Activated B cell treated with CpG ODN at 0.5 μM for 24 hours (primary cell): Measurements from ENCODE around the gene SARM1. TPM values are rescaled to one million over a fixed set of nuclear protein-coding genes. Genes with fewer than 3 reads are reported as not detected.

ENCODE experiments used
- ATAC-seq: fragments of 200-7000 bp; cut with Tn5 transposase; one replicate; pipeline ENCODE4 v1.10.0; 2021; ENCODE audit warnings: low read depth, mild to moderate bottlenecking, moderate library complexity
- CTCF ChIA-PET: fragments of 350-600 bp; sonication (Branson Sonifier 250); formaldehyde crosslinking; loops from one replicate; lab custom pipeline; 2021; ENCODE audit warnings: antibody characterized with exemption; lab: Charles Lee
- POLR2A ChIA-PET: fragments of 350-600 bp; sonication (Branson Sonifier 250); formaldehyde crosslinking; loops from one replicate; lab custom pipeline; 2021; ENCODE audit warnings: antibody characterized with exemption; lab: Charles Lee
- DNase-seq: peaks from one replicate; pipeline ENCODE4 v3.0.0; 2022
- H3K27ac Mint-ChIP-seq: one replicate; pipeline ENCODE4 v1.8.0; 2020; ENCODE audit warnings: mixed read lengths
- H3K27me3 Mint-ChIP-seq: one replicate; pipeline ENCODE4 v1.8.0; 2021; ENCODE audit warnings: mixed read lengths
- H3K36me3 Mint-ChIP-seq: one replicate; pipeline ENCODE4 v1.8.0; 2021; ENCODE audit warnings: low read depth, mixed read lengths
- H3K4me1 Mint-ChIP-seq: one replicate; pipeline ENCODE4 v1.8.0; 2021; ENCODE audit warnings: mixed read lengths
- H3K4me3 Mint-ChIP-seq: one replicate; pipeline ENCODE4 v1.8.0; 2020; ENCODE audit warnings: mild to moderate bottlenecking, mixed read lengths
- H3K9me3 Mint-ChIP-seq: one replicate; pipeline ENCODE4 v1.8.0; 2020; ENCODE audit warnings: mixed read lengths
- CTCF ChIP-seq: fragments of 200-600 bp; IDR thresholded peaks from one replicate; pipeline ENCODE4 v1.8.0; 2022; ENCODE audit warnings: antibody characterized with exemption, mild to moderate bottlenecking
- intact Hi-C: fragments of 100-400 bp; cut with micrococcal nuclease; formaldehyde crosslinking; loops from one replicate; pipeline ENCODE4 v1.15.1; 2024
- total RNA-seq: library from RNA; stranded (reverse); gene quantifications from 2 replicates; pipeline ENCODE4 v1.2.3, GENCODE V29; 2022

Gene SARM1
- total RNA-seq, 1 donor from 2014 or later: 19.9 TPM

- ATAC-seq: peak; percentile 45
- CTCF ChIA-PET: no interaction called here
- peaks cover 19% of the 10 kb centered on the region for H3K36me3 Mint-ChIP-seq
- intact Hi-C loops: no loop called here
- POLR2A ChIA-PET: no interaction called here
- no peak for DNase-seq
- no peak for TF ChIP-seq CTCF
- no peak overlapping the region for H3K4me3 Mint-ChIP-seq
- H3K4me1 Mint-ChIP-seq: peaks cover 8% of the 10 kb centered on the region
- no peaks in the 10 kb centered on the region for H3K27me3 Mint-ChIP-seq
- peak overlapping the region; percentile 20 for H3K27ac Mint-ChIP-seq
- H3K9me3 Mint-ChIP-seq: no peaks in the 10 kb centered on the region
Observed at GRCh38 chr17:28398280-28398981, 26.9 kb downstream of the SARM1 start.

- ATAC-seq (no peak), DNase-seq (no peak)
- no peak for TF ChIP-seq CTCF
- POLR2A ChIA-PET: no interaction called here
- Mint-ChIP-seq H3K4me3 (no peak overlapping the region), H3K9me3 (no peaks in the 10 kb centered on the region), H3K27ac (no peak overlapping the region), H3K36me3 (peaks cover 8% of the 10 kb centered on the region), H3K4me1 (peaks cover 8% of the 10 kb centered on the region), H3K27me3 (no peaks in the 10 kb centered on the region)
- CTCF ChIA-PET: no interaction called here
- intact Hi-C loops: no loop called here
Observed at GRCh38 chr17:28399808-28400207, 28.3 kb downstream of the SARM1 start.

GRCh38 chr17:28402224-28402630 lies 30.7 kb downstream of the SARM1 start:
- no peak for TF ChIP-seq CTCF
- ATAC-seq (no peak), DNase-seq (no peak)
- no peaks in the 10 kb centered on the region for H3K36me3 Mint-ChIP-seq
- peaks cover 16% of the 10 kb centered on the region for H3K4me1 Mint-ChIP-seq
- H3K4me3 Mint-ChIP-seq: no peak overlapping the region
- ChIA-PET CTCF (no interaction called here), POLR2A (no interaction called here)
- H3K27me3 Mint-ChIP-seq: no peaks in the 10 kb centered on the region
- H3K27ac Mint-ChIP-seq: no peak overlapping the region
- no peaks in the 10 kb centered on the region for H3K9me3 Mint-ChIP-seq
- intact Hi-C loops: no loop called here

- ATAC-seq (no peak), DNase-seq (no peak)
- H3K4me3 Mint-ChIP-seq: no peak overlapping the region
- no peaks in the 10 kb centered on the region for H3K36me3 Mint-ChIP-seq
- no peak overlapping the region for H3K27ac Mint-ChIP-seq
- H3K4me1 Mint-ChIP-seq: peaks cover 16% of the 10 kb centered on the region
- POLR2A ChIA-PET: no interaction called here
- TF ChIP-seq CTCF: no peak
- CTCF ChIA-PET: interaction anchor here (5.1 kb wide), 1 partner anchor 14 kb away, joined by 26 read pairs; no protein-coding TSS in a partner anchor
- no peaks in the 10 kb centered on the region for H3K9me3 Mint-ChIP-seq
- H3K27me3 Mint-ChIP-seq: no peaks in the 10 kb centered on the region
- intact Hi-C loops: no loop called here
Observed at GRCh38 chr17:28402844-28403243, 31.4 kb downstream of the SARM1 start.

- CTCF ChIA-PET: interaction anchor here (5.1 kb wide), 1 partner anchor 12 kb away, joined by 26 read pairs; no protein-coding TSS in a partner anchor
- ATAC-seq (no peak), DNase-seq (no peak)
- Mint-ChIP-seq H3K4me3 (peak overlapping the region; percentile 6), H3K9me3 (no peaks in the 10 kb centered on the region), H3K27ac (no peak overlapping the region), H3K27me3 (peaks cover 4% of the 10 kb centered on the region), H3K4me1 (peaks cover 8% of the 10 kb centered on the region), H3K36me3 (no peaks in the 10 kb centered on the region)
- POLR2A ChIA-PET: interaction anchor here (0.6 kb wide), 1 partner anchor 32 kb away, joined by 7 read pairs; no protein-coding TSS in a partner anchor
- no peak for TF ChIP-seq CTCF
- intact Hi-C loops: no loop called here
Observed at GRCh38 chr17:28404007-28404406, 32.5 kb downstream of the SARM1 start.
